Ovary (tissue), 9 donors: ENCODE results near the gene HCAR2. TPM values are rescaled to one million over a fixed set of nuclear protein-coding genes. Genes with fewer than 3 reads are reported as not detected.

Experiments used
- DNase-seq, 5 donors: peaks; one replicate each; pipeline ENCODE4 v3.0.0-alpha.2; 2019 to 2020
- H3K27ac ChIP-seq, 2 donors: fragments of 200-600 bp; one replicate each; pipeline versions ENCODE4 v1.5.1 to v1.8.0; 2019 to 2022
- H3K27me3 ChIP-seq: fragments of 200-600 bp; one replicate; pipeline ENCODE4 v1.8.0; 2022
- H3K36me3 ChIP-seq: fragments of 200-600 bp; sonication (generic); one replicate; pipeline ENCODE4 v1.5.1; 2019
- H3K4me1 ChIP-seq: one replicate; pipeline ENCODE4 v1.8.1; 2013; ENCODE audit warnings: mild to moderate bottlenecking, moderate library complexity; ENCODE audit not compliant: insufficient read depth
- H3K4me3 ChIP-seq: fragments of 200-600 bp; sonication (generic); one replicate; pipeline ENCODE4 v1.5.1; 2017
- H3K9me3 ChIP-seq, 2 donors: fragments of 200-600 bp in 1 of 2; sonication (generic) in 1 of 2; one replicate each; pipeline versions ENCODE4 v1.5.1 to v1.8.1; 2013 to 2019; ENCODE audit warnings: mild to moderate bottlenecking in 1 of 2, moderate library complexity in 1 of 2
- EP300 ChIP-seq: sonication (generic); formaldehyde crosslinking; IDR thresholded peaks from one replicate; pipeline ENCODE4 v1.6.1; 2017; ENCODE audit warnings: antibody characterized with exemption
- POLR2A ChIP-seq: fragments of 450-650 bp; IDR thresholded peaks from one replicate; pipeline ENCODE4 v1.6.1; 2017; ENCODE audit warnings: antibody characterized with exemption, mild to moderate bottlenecking, moderate library complexity
- WGBS, 3 donors: extraction: QIAGEN DNeasy Blood & Tissue Kit in 1 of 3; methylation state at CpG; one replicate each; pipeline versions ENCODE4 v1.1.5 to v1.1.7; 2013 to 2017; 5-methylcytosine and 5-hydroxymethylcytosine counted together
- intact Hi-C, 4 donors: fragments of 100-400 bp; cut with DNase I; formaldehyde crosslinking; loops; one replicate each; pipeline versions ENCODE4 v1.11.0 to v1.15.1; 2022 to 2023
- polyA plus RNA-seq, 2 donors: library from polyadenylated mRNA; stranded (reverse); fragments of 200-250 nt in 1 of 2; fragments of 350-450 nt in 1 of 2; fragmentation: Illumina TruSeq in 1 of 2; extraction: RNeasy Lipid Tissue Mini Kit (QIAGEN cat#74804) in 1 of 2; gene quantifications; one replicate each; pipeline ENCODE4 v1.2.3, GENCODE V29; 2013 to 2014
- total RNA-seq, 7 donors: library from RNA; depleted of rRNA in 2 of 7; stranded (reverse); fragments of >200 nt in 2 of 7; fragmentation: NEBNext Ultra II Directional in 3 of 7; extraction: Animal tissue kit (Norgen Biotek cat#: 25700) in 3 of 7; gene quantifications; one replicate each; pipeline versions ENCODE4 v1.1.0 to v1.2.4, GENCODE V29; 2016 to 2023
- TF ChIP-seq, protein P1 (sequence below), 3 donors: fragments of 450-650 bp in 2 of 3; fragments of 200-600 bp in 1 of 3; IDR thresholded peaks; one replicate each; pipeline versions ENCODE4 v1.5.1 to v1.8.0; 2016 to 2022; ENCODE audit warnings: antibody characterized with exemption in 3 of 3, mild to moderate bottlenecking in 1 of 3
- donor health status: DM: no; HTN: no; CAD: no; lungs with moderate emphysema.
- donor health status: DM: no; HTN: no; CAD: no.
- donor health status: Bipolar disorder and iron deficiency.
- donor health status: DM: yes; HTN: yes; CAD: no.
- donor health status: DM: no; HTN: no; CAD: no.
- donor health status: DM: yes; HTN: yes; CAD: no.

The HCAR2 gene
- total and polyA plus RNA-seq, 9 donors: 0.04 to 0.28 (median 0.19) TPM; not detected in 5

DNA sequence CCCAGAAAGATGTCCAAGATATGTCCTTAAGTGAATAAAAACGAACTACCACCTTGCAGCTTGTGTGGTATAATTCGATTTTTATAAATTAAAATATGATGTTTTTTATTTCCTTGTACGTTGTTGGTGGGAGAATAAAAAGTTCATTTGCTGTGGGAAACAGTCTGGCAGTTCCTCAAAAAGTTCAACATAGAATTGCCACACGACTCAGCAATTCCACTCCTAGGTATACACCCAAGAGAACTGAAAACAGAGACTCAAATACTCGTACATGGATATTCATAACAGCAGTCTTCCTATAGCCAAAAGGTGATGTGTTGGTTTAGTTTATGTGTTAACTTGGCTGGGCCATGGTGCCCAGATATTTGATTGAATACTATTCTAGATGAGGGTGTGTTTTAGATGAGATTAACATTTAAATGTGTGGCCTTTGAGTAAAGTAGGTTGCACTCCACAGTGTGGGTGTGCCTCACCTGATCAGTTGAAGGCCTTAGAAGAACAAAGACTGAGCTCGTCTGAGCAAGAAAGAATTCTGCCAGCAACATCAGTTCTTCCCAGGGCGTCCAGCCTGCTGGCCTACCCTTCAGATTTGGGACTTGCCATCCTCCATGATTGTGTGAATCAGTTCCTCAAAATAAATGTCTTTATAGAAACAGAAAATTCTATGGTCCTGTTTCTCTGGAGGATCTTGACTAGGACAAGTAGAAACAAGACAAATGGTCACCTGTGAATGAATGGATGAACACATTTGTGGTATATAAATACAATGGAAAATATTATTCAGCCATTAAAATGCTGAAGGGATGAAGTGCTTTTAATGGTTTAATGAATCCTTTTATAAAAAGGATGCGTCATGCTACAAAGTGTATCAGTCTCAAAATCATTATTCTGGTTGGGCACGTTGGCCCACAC lies 44.3 kb upstream of the HCAR2 start:
- no peak overlapping the region for H3K4me3 ChIP-seq
- no peak overlapping the region for H3K27ac ChIP-seq
- H3K4me1 ChIP-seq: no peaks in the 10 kb centered on the region
- DNase-seq: no peak
- H3K36me3 ChIP-seq: no peaks in the 10 kb centered on the region
- intact Hi-C loops: no loop called here
- TF ChIP-seq, protein P1, sequence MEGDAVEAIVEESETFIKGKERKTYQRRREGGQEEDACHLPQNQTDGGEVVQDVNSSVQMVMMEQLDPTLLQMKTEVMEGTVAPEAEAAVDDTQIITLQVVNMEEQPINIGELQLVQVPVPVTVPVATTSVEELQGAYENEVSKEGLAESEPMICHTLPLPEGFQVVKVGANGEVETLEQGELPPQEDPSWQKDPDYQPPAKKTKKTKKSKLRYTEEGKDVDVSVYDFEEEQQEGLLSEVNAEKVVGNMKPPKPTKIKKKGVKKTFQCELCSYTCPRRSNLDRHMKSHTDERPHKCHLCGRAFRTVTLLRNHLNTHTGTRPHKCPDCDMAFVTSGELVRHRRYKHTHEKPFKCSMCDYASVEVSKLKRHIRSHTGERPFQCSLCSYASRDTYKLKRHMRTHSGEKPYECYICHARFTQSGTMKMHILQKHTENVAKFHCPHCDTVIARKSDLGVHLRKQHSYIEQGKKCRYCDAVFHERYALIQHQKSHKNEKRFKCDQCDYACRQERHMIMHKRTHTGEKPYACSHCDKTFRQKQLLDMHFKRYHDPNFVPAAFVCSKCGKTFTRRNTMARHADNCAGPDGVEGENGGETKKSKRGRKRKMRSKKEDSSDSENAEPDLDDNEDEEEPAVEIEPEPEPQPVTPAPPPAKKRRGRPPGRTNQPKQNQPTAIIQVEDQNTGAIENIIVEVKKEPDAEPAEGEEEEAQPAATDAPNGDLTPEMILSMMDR (IDR thresholded peaks at IDR 0.05): no peak
- no peak for TF ChIP-seq EP300
- no peak for TF ChIP-seq POLR2A
- H3K27me3 ChIP-seq: no peaks in the 10 kb centered on the region
- H3K9me3 ChIP-seq: no peaks in the 10 kb centered on the region
- 75 to 78% (median 76%) methylated on average over 9 of the region's 9 CpGs for WGBS, 3 donors

DNA sequence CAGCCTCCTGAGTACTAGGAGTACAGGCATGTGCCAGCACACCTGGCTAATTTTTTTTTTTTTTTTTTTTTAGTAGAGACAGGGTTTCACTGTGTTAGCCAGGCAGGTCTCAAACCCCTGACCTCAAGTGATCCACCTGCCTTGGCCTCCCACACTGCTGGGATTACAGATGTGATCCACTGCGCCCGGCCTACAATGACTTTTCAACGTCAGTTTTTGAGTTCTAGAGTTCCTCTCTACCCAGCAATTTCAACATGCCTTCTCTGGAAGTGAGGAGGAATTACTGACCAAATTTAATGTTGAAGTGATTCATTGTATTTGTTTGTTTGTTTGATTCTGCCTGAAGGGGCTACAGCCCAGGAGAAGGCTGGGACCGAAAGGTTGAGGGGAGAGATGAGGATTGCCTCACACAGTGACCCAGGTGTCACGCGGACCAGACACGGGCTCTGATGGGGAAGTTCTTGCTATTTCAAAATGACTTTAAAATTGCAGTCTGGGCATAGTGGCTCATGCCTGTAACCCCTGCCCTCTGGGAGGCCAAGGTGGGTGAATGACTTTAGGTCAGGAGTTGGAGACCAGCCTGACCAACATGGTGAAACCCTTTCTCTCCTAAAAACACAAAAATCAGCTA lies 40.9 kb upstream of the HCAR2 start:
- Histone ChIP-seq H3K9me3 (no peaks in the 10 kb centered on the region), H3K27ac (no peak overlapping the region), H3K4me3 (no peak overlapping the region), H3K36me3 (no peaks in the 10 kb centered on the region), H3K4me1 (no peaks in the 10 kb centered on the region), H3K27me3 (no peaks in the 10 kb centered on the region)
- intact Hi-C loops: no loop called here
- 89 to 93% (median 93%) methylated on average over 7 of the region's 7 CpGs for WGBS, 3 donors
- no peak for TF ChIP-seq EP300
- TF ChIP-seq POLR2A: no peak
- TF ChIP-seq, protein P1 (IDR thresholded peaks at IDR 0.05): no peak
- DNase-seq: no peak

GRCh38 chr12:122740351-122740750 lies 37.2 kb upstream of the HCAR2 start:
- H3K36me3 ChIP-seq: no peaks in the 10 kb centered on the region
- H3K27ac ChIP-seq: no peak overlapping the region
- no peaks in the 10 kb centered on the region for H3K27me3 ChIP-seq
- TF ChIP-seq EP300 (no peak), POLR2A (no peak)
- TF ChIP-seq, protein P1 (IDR thresholded peaks at IDR 0.05): no peak
- no peak for DNase-seq
- no peaks in the 10 kb centered on the region for H3K9me3 ChIP-seq
- intact Hi-C loops: no loop called here
- 93 to 96% (median 94%) methylated on average over 7 of the region's 7 CpGs for WGBS, 3 donors
- no peak overlapping the region for H3K4me3 ChIP-seq
- H3K4me1 ChIP-seq: no peaks in the 10 kb centered on the region

- Histone ChIP-seq H3K4me1 (no peaks in the 10 kb centered on the region), H3K9me3 (no peaks in the 10 kb centered on the region), H3K27me3 (no peaks in the 10 kb centered on the region), H3K27ac (no peak overlapping the region), H3K36me3 (no peaks in the 10 kb centered on the region), H3K4me3 (no peak overlapping the region)
- intact Hi-C loops: loop anchor here in 2 of 4 donors (10.0 kb wide), 2 partner anchors 84 to 104 kb away; no protein-coding TSS in a partner anchor
- DNase-seq: no peak
- WGBS, 3 donors: 78 to 81% (median 79%) methylated on average over 7 of the region's 7 CpGs
- TF ChIP-seq POLR2A (no peak), EP300 (no peak)
- TF ChIP-seq, protein P1 (IDR thresholded peaks at IDR 0.05): no peak
These were observed 35.4 kb upstream of the HCAR2 start for GRCh38 chr12:122738571-122738970.
